Stimulated activated CD4-positive, alpha-beta T cell treated with anti-CD3 and anti-CD28 coated beads, Interleukin-1b, Interleukin-23, amount 100 ng/mL, for 1 hour (primary cell): ENCODE data around the gene UBE3D.
"Not testable (repeated sequence)": the region's sequence is repeated elsewhere in the genome, so short reads cannot be mapped to it uniquely, and the experiment has no call there.

ENCODE experiments used
- DNase-seq, 2 donors: peaks; one replicate each; pipeline ENCODE4 v3.0.0-alpha.2; 2020; ENCODE audit warnings: low read depth in 2 of 2

The UBE3D gene

GRCh38 chr6:82872185-82872584 lies 193.5 kb downstream of the UBE3D start:
- no peak for DNase-seq

- no peak for DNase-seq
These were observed 195.0 kb downstream of the UBE3D start for GRCh38 chr6:82870582-82871172.

DNA sequence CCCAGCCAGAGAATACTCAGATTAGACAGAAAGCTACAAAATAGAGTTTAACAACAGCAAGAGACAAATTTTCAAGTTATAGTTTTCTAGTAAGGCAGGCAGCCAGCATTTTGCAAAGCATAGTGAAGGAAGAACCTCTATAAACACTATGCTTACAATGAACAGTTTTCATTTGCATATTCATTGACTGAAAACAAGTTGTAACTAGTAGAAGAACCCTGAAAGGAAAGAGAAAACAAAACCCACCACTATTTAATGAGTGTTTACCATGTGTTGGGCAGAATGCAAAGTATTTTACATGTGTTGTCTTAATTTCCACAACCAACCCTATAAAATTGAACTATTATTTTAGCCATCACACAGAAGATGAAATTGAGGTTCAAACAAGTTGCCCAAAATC lies 196.1 kb downstream of the UBE3D start:
- no peak for DNase-seq

GRCh38 chr6:82867946-82868345 lies 197.7 kb downstream of the UBE3D start:
- DNase-seq: no peak

- no peak for DNase-seq
These were observed 199.2 kb downstream of the UBE3D start for GRCh38 chr6:82866446-82866845.

- no peak for DNase-seq
These were observed 200.2 kb downstream of the UBE3D start for GRCh38 chr6:82865461-82865860.

GRCh38 chr6:82863781-82864180 lies 201.9 kb downstream of the UBE3D start:
- no peak for DNase-seq

DNA sequence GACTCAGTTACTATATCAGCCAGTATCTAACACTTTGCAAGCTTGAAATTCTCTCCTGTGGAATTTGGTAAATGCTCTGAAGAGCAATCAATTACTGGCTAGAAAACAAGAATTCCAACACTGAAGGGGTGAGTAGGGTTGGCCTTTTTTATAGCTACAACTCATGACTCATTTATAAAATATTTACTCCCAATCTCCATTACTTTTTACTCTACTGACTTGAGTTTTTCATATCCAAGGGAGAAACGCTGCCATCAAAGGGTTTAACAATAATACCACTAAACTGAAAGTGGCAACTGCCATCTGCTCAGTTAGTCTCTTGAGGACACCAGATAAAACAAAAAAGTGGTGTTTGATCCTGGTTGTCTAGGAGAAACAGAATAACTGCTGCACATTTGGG lies 203.1 kb downstream of the UBE3D start:
- DNase-seq: no peak

GRCh38 chr6:82861121-82861520 lies 204.5 kb downstream of the UBE3D start:
- DNase-seq: no peak

DNA sequence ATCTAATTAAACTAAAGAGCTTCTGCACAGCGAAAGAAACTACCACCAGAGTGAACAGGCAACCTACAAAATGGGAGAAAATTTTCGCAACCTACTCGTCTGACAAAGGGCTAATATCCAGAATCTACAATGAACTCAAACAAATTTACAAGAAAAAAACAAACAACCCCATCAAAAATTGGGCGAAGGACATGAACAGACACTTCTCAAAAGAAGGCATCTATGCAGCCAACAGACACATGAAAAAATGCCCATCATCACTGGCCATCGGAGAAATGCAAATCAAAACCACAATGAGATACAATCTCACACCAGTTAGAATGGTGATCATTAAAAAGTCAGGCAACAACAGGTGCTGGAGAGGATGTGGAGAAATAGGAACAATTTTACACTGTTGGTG lies 209.6 kb downstream of the UBE3D start:
- not testable (repeated sequence) for DNase-seq

DNA sequence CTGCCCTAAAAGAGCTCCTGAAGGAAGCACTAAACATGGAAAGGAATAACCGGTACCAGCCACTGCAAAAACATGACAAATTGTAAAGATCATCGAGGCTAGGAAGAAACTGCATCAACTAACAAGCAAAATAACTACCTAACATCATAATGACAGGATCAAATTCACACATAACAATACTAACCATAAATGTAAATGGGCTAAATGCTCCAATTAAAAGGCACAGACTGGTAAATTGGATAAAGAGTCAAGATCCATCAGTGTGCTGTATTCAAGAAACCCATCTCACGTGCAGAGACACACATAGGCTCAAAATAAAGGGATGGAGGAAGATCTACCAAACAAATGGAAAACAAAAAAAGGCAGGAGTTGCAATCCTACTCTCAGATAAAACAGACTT lies 212.7 kb downstream of the UBE3D start:
- not testable (repeated sequence) for DNase-seq

DNA sequence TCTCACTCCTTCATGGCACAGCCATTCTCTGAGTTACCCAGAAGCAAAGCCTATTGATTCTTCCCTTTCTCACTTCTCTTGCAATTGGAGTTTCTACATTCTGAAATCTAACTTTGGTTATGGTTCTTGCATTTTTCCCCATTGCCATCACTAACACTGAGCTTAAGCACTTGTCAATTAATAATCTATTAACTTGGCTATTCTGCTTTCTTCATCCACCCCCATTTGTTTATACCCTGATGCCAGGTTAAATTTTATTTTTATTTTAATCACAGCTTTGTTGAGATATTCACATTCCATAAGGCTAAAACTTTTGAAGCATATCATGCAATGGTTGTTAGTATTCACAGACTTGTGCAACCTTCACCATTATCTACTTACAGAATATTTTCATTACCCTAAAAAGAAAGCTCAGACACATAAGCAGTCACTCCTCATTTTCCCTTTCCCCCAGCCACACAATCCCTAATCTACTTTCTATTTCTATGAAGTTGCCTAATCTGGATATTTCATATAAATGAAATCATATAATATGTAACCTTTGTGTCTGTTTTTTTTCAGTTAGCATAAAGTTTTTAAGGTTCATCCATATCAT lies 222.3 kb downstream of the UBE3D start:
- no peak for DNase-seq

GRCh38 chr6:82842721-82843120 lies 222.9 kb downstream of the UBE3D start:
- DNase-seq: no peak
